Left ventricle myocardium superior (tissue), 1 donor: Measurements from ENCODE around the gene FBLN2. TPM values are rescaled to one million over a fixed set of nuclear protein-coding genes. Genes with fewer than 3 reads are reported as not detected.
A peak's percentile ranks its signal among the peaks of the same experiment; 100 is the strongest.
"Not testable (repeated sequence)": the region's sequence is repeated elsewhere in the genome, so short reads cannot be mapped to it uniquely, and the experiment has no call there.

Source experiments
- ATAC-seq: fragments of 200-7000 bp; cut with Tn5 transposase; one replicate; pipeline ENCODE4 v1.9.1; 2020; ENCODE audit warnings: mild to moderate bottlenecking, moderate library complexity
- DNase-seq: peaks from one replicate; pipeline ENCODE4 v3.0.0-alpha.2; 2020
- intact Hi-C: fragments of 100-400 bp; cut with micrococcal nuclease; formaldehyde crosslinking; loops from one replicate; pipeline ENCODE4 v1.11.0; 2022
- total RNA-seq: library from RNA; stranded (reverse); fragmentation: NEBNext Ultra II Directional; extraction: Animal tissue kit (Norgen Biotek cat#: 25700); gene quantifications from one replicate; pipeline ENCODE4 v1.2.1, GENCODE V29; 2021
- donor health status: DM: no; HTN: yes; CAD: no; lungs with severe emphysema.

The FBLN2 gene
- total RNA-seq, 1 donor from 2014 or later = 53.8 TPM

GRCh38 chr3:13513051-13513912, 35.6 kb upstream of the FBLN2 start:
- ATAC-seq (no peak), DNase-seq (peak; percentile 25)
- intact Hi-C loops = no loop called here

DNA sequence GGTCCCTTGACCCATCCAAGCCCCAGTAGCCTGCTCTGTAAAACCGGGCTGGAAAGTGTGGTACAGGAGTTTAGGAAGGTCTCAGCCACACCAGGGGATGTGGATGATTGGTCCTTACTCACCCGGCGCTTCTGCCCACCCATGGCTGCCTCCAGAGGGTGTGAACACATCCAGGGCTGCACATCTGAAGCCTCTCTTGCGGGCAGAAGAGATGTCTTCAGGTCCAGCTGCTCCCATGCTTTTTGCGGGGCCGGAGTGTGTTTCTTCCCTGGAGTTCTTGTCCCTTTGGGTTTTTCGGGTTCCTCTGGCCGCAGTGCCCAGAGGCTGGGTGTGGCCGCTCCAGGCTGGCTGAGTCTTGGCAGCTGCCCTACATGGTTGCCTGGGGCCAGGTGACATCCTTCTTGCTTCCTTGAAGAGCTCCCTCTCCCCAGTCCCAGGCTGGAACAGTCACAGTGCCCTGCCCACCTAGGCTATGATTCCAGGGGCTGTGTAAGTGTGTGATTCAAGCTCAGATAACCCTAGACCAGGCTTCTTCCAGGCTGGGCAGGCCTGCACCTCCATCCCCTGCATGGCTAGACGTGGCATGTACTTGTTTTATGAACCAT, 34.9 kb upstream of the FBLN2 start:
- intact Hi-C loops = no loop called here
- no peak for ATAC-seq
- DNase-seq = peak; percentile 21

GRCh38 chr3:13514639-13515435, 34.1 kb upstream of the FBLN2 start:
- intact Hi-C loops = no loop called here
- ATAC-seq (no peak), DNase-seq (no peak)

DNA sequence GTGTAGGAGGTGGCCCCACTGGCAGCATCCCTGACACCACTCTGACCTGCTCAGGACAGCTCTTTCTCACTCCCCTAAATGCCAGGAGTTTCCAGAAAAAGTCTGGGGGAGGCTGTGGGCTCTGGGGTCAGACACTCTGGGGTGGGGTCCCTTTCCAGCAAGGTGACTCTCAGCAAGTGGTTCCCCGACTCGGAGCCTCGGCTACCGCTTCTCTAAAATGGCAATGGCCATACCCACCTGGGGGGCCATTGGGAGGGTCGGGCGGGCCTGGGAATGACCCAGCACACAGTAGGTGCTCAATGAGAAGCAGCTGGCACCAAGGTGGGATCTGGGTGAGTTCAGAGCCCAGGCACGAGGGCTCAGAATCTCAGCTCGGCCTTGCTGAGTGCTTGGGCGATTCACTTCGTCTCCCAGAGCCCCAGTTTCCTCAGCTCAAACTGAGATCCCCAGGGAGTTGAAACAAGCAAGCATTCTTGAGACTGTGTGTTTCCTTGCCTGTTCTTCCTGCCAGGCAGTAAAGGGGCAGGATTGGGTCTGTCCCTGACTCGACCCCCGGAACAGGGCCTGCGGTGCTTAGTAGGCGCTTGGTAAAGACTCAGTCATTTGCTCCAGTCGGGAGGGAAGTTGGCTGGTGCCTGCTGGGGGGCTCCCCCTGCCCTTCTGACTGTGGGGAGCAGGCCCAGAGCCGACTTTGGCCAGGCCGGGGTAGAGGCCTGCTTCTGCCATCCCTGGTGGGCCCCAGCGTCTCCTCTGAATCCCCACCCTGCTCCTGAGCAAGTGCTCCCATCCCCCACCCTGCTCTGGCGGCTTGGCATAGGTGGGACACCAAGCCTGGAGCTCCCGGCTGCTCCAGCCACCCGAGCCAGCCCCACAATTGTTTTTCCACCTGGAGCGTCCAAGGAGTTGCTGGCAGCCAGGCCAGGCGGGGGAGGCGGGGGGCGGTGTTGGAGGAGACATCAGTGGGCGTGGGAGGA, 32.9 kb upstream of the FBLN2 start:
- ATAC-seq (peak; percentile 36), DNase-seq (peak; percentile 75)
- intact Hi-C loops = no loop called here

DNA sequence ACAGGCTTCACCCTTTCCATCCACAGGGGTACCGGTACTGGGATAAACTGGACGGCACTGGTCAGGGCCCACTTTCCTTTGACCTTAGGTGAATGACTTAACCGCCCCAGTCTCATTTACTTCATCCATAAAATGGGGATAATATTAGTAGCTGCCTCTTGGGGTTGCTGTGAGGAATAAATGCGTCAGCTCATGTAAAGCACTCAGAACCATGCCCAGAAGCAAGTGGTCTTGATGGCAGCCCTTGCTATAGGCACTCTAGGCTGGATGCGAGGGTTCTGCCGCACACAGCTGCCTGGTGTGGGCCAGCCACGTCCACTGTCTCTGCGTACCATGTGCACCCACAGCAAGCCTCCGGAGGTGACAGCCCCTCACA, 32.2 kb upstream of the FBLN2 start:
- ATAC-seq (no peak), DNase-seq (no peak)
- intact Hi-C loops = no loop called here

DNA sequence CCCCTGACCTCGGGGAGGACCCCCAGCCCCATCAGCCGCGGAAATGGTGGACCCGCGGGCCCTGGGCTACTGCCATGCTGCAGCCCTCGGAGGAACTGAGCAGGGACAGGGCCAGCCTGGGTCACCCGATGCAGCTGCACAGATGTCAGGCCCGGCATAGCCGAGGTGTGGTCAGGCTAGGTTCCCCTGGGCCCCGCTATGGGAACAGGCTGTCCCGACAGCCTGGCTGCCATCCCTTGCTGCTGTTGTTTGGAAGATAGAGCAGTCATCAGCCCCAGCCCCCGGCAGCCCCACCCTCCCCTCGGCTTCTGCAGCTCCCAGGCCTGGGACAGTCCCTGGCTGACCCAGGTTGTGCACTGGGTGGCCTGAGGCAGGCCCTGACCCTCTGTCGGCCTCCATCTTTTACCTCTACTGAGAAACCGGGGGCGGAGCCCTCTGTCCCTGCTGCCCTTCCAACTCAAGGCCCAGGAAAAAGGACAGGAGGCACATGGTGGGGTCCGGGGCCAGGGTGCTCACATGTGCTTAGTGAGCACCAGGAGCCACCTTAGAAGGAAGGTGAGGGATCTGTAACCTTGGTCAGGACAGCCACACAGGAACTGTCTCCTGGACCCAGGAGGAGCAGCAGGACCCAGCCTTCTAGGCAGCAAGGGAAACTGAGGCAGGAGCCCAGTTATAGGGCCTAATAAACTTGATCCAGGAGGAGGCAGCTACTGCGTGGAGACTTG, 31.5 kb upstream of the FBLN2 start:
- DNase-seq (peak; percentile 91), ATAC-seq (peak; percentile 85)
- intact Hi-C loops = no loop called here

- intact Hi-C loops = no loop called here
- DNase-seq (peak; percentile 92), ATAC-seq (peak; percentile 75)
These were observed 30.4 kb upstream of the FBLN2 start for GRCh38 chr3:13518516-13518953.

DNA sequence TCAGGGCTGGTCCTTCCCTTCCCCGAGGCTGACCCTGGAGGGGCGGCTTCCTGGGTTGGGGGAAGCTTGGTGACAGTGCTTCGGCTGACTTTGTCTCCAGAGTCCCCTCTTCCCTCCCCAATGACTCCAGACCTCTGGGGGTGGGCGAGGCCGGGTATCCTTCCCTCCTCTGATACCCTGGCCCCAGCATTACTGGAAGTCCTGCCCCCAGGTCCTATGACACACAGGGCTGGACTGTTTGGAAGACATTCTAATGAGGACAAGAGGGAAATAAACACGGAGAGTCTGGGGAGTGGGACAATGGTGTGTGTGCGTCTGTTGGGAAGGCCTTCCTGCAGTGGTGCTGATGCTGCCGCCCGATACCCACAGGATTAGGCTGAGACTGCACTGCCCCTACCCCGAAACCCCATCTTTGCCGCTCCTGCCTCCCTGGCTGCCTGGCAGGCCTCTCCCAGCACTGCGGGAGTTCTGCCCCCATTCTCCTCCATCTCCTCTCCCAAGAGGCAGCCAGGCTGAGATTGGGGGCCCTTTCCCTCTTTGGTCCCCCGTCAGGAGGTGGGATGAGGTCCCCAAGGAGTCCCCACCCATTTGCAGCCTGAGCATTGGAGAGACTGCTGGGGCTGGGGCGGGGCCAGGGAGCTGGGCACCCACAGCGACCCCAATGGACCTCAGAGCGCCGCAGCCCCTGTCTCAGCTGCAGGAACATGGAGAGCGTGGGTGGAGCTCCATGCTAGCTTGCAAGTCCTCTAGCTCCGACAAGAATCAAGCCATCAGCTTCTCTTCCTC, 29.7 kb upstream of the FBLN2 start:
- intact Hi-C loops = no loop called here
- ATAC-seq (no peak), DNase-seq (no peak)

DNA sequence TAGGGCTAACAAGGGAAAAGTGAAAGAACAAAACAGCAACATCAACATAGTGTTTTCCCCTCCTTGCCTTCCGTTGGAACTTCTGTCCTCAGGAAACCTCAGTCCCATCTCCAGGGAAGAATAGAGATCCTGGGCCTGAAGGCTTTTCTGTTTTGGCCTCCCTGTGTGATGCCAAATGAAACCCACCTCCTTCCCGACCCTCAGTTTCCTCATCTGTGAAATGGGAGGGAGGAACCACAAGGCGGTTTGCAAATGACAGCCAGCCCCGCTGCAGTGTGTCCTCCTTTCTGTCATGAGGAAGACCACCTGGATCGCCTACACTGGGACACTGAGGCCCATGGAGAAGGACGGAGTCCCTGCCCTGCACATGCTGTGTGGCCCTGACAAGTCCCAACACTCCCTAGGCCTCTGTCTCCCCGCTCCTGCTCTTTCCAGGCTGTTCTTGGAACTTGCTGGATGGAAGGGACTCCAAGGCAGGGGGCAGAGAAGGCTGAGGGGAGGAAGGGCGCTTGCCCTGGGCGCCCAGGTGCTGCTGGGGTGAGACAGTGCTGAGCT, 28.5 kb upstream of the FBLN2 start:
- intact Hi-C loops = no loop called here
- ATAC-seq (no peak), DNase-seq (no peak)

- ATAC-seq = no peak
- intact Hi-C loops = no loop called here
These were observed 27.6 kb upstream of the FBLN2 start for GRCh38 chr3:13521309-13521708.

GRCh38 chr3:13521749-13522148, 27.2 kb upstream of the FBLN2 start:
- DNase-seq, intact Hi-C loops, ATAC-seq: not testable (repeated sequence)

More at GRCh38 chr3:13521309-13521708, 27.6 kb upstream of the FBLN2 start:
- no peak for DNase-seq

DNA sequence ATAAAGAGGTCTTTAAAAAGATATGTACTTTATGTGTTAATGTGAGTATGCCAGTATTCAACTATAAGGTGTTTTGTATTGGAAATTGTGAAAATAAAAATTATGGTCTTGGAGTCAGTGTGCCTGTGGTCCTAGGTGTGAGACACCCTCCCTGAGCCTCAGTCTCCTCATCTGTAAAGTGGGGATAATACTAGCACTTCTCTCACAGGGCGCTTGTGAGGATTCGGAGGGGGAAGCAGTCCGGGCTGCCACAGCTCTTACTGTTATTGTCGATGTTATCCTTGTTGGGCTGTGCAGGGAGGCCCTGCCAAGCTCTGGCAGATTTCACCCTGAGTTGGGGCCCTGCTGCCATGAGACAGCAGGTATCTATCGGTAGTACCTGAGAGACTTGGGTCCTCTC, 26.7 kb upstream of the FBLN2 start:
- intact Hi-C loops = no loop called here
- ATAC-seq (no peak), DNase-seq (no peak)

GRCh38 chr3:13524979-13525669, 23.8 kb upstream of the FBLN2 start:
- intact Hi-C loops = no loop called here
- DNase-seq (no peak), ATAC-seq (peak; percentile 21)

- intact Hi-C loops = no loop called here
- ATAC-seq (peak; percentile 10), DNase-seq (peak; percentile 49)
These were observed 22.9 kb upstream of the FBLN2 start for GRCh38 chr3:13525827-13526625.

- ATAC-seq (no peak), DNase-seq (peak; percentile 8)
- intact Hi-C loops = no loop called here
These were observed 22.3 kb upstream of the FBLN2 start for GRCh38 chr3:13526626-13526949.
